ENCODE results near the gene UCK1.

Gene UCK1

DNA sequence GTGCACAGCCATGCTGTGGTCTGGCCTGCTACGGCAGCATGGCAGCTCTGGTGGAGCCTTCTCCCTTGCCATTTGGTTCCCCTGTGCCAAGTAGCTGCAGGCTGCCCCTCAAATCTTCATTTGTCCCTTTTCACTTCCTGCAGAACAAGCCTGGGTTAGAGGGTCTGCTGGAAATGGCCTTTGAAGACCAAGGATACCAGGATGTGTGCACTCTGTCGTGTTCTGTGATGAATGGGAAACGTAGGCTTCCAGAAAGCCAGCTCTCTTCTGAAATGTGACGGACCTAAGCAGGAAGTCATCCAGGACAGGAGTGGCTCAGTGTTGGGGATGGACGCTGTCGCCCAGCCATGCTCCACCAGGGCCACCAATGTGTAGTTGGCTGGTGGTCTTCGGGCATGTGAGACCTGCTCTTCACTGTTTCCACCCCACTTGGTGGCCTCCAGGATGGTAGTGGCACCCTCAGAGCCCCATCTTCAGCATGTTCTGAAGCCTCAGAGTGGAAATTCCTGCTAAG is 31.8 kb downstream of the UCK1 start:
- DNase-seq (ENCODE audit: low read depth in 2 of 2, low spot score in 1 of 2): no peak

DNA sequence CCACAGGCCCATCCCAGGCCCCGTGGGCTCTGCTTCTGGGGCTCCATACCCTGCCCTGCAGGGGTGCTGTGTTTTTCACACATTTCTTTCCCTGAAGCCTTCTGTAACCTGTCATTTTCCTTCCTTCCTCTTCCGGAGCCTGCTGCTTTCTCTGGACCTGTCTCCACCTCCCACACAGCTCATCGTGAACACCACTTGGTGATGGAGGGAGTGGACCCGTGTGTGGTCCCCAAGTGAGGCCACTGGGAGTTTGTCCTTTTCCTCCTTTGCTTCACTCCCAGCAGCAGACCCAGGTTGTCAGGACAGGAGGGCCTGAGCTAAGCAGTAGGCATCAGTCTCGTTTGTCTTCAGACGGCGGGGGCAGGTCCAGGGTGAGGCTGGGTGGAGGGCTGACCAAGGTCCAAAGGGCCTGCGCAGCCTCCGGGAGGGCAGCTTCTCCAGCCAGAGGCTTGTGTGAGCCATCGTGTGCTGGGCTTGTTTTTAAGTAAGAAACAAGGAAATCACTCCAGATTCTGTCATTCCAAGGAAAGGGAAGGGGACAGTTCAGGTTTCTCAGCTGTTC is 34.1 kb downstream of the UCK1 start:
- no peak for DNase-seq (ENCODE audit: low read depth in 2 of 2, low spot score in 1 of 2)

DNA sequence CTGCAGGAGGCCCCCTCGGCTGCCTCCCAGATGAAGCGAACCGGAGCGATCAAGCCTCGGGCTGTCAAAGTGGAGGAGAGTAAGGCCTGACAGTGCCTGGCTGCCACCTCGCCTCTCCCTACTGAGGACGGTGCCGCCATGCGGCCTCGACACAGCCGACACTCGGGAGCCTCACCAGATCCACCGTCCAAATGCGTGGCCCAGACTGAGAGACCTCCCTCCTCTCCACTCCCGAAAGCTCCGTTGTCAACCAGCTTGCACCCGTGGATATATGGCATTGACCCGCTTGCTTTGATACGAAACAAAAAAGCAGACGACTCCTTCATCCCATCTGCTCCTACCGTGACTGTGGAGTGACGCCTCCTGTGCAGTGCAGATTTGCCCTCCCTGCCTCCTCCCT is 35.3 kb downstream of the UCK1 start:
- DNase-seq (ENCODE audit: low read depth in 2 of 2, low spot score in 1 of 2): no peak

DNA sequence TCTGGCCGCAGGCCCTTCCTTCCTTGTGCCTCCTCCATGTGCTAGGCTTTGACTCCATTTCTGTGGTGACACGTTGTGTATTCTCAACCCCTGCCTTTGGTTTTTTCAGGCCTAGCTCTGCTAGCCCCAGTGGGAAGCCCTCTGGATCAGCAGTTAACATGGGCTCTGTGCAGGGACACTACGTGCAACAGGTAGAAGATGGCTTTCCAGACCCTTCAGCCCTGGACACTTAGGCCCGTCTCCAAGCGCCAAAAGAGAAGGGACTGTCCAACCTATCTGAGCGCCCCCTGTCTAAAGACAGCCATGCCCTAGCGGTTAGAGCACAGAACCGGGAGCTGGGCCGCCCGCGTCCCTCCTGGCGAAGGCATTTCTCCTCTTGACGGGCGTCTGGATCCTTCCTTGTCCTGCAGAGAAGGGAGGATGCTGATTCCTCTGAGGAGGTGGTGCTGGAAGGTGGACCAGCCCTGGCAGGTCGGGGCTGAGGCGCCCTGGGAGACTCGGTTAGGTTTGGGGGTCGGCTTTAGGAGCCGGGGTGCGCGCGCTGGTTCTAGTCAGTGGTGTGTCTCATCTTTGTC is 36.7 kb downstream of the UCK1 start:
- DNase-seq (ENCODE audit: low read depth in 2 of 2, low spot score in 1 of 2): no peak

DNA sequence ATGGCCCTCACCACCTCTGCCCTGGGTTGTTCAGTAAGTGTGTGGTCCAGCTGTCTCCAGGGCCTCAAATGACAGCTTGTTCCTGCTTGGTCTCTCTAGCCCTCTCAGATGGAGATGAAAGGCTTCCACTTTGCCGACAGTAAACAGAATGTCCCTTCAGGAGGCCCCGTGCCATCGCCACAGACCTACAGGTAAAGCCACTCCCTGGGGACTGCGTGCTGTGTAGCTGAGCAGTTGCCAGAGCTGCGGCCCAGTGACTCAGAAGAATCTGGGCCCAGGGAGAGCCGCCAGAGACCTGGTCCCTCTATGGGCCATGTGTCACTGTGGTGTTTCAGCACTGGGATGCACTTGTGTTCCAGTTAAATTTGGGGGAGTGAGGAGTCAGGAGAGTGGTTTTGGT is 39.0 kb downstream of the UCK1 start:
- no peak for DNase-seq (ENCODE audit: low read depth in 2 of 2, low spot score in 1 of 2)

GRCh38 chr9:131491001-131491710 is 39.9 kb downstream of the UCK1 start:
- no peak for DNase-seq (ENCODE audit: low read depth in 2 of 2, low spot score in 1 of 2)

DNA sequence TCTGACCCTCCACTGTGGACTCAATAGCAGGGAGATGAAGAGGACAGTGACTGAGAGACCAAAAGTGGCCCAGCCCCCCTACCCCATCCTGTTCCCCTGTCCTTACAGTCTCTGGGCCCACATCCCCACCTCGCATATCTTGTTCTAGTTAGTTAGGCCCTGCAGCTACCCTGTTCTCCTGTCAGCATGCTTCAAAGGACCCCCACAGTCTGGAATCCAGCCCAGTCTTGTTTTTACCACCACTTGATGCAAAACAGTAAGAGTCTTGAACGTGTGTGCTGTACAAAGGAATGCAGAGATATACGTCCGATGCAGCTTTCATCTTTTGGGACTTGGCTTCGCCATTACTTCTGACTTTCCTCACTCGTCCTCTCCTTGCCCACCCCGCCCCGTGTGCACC is 40.5 kb downstream of the UCK1 start:
- no peak for DNase-seq (ENCODE audit: low read depth in 2 of 2, low spot score in 1 of 2)

DNA sequence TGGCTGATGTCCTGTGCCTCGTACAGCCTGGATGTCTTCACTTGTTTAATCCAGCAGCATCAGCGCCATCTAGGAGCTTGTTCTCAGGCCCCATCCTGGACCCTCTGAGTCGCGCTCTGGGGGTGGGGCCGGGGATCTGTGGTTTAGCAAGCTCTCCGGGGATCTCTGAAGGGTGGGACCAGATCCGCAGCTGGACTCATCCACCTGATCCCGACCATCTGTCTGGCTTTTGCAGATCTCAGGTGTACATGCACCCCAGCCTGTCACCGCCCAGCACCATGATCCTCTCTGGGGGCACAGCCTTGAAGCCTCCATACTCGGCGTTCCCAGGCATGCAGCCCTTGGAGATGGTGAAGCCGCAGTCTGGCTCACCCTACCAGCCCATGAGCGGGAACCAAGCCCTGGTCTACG is 43.4 kb downstream of the UCK1 start:
- no peak for DNase-seq (ENCODE audit: low read depth in 2 of 2, low spot score in 1 of 2)

- no peak for DNase-seq (ENCODE audit: low read depth in 2 of 2, low spot score in 1 of 2)
Observed at GRCh38 chr9:131487001-131487400, 44.1 kb downstream of the UCK1 start.

- DNase-seq (ENCODE audit: low read depth in 2 of 2, low spot score in 1 of 2): no peak
Observed at GRCh38 chr9:131485728-131486422, 45.2 kb downstream of the UCK1 start.

GRCh38 chr9:131485206-131485605 is 45.9 kb downstream of the UCK1 start:
- DNase-seq (ENCODE audit: low read depth in 2 of 2, low spot score in 1 of 2): no peak

DNA sequence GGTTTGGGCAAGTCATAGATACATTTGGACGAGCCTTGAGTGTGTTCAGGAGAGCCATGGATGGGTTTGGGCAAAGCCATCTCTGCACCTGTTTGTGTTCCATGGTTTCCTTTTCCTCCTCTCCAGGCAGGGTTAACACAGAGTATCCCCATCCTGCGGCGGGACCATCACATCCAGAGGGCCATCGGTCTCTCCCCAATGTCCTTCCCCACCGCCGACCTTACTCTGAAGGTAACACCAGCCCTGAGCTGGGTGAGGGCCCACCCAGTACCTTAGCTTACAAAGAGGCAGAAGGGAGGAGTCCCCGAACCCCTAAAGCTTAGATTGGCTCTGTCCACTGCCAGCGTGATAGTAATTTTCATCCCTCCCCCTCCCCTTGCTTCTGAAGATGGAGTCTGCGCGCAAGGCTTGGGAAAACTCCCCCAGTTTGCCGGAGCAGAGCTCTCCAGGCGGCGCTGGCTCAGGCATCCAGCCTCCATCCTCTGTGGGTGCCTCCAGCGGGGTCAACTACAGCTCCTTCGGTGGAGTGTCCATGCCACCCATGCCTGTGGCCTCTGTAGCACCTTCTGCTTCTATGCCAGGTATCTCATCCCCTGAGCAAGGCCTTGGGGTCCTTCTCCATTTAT is 46.4 kb downstream of the UCK1 start:
- no peak for DNase-seq (ENCODE audit: low read depth in 2 of 2, low spot score in 1 of 2)

DNA sequence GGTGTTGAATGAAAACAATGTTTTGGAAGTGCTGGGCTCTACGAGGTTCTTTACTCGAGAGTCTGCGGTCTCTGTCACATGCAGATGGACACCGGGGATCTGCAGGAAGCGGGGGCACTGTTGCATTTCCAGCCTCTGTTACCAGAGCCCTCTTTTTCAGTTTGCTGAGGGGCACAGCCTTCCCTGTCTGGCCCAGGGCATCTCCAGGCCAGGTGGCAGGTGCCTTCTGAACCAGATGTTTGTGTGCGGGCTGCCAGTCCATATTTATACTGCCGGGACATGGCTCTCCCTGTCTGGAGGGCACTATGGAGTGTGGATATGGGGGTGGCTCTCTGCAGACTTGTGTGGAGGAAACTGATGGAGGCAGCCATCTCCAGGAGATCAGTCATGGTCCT is 47.0 kb downstream of the UCK1 start:
- no peak for DNase-seq (ENCODE audit: low read depth in 2 of 2, low spot score in 1 of 2)

GRCh38 chr9:131483319-131484050 is 47.6 kb downstream of the UCK1 start:
- no peak for DNase-seq (ENCODE audit: low read depth in 2 of 2, low spot score in 1 of 2)

GRCh38 chr9:131482343-131483006 is 48.6 kb downstream of the UCK1 start:
- no peak for DNase-seq (ENCODE audit: low read depth in 2 of 2, low spot score in 1 of 2)

DNA sequence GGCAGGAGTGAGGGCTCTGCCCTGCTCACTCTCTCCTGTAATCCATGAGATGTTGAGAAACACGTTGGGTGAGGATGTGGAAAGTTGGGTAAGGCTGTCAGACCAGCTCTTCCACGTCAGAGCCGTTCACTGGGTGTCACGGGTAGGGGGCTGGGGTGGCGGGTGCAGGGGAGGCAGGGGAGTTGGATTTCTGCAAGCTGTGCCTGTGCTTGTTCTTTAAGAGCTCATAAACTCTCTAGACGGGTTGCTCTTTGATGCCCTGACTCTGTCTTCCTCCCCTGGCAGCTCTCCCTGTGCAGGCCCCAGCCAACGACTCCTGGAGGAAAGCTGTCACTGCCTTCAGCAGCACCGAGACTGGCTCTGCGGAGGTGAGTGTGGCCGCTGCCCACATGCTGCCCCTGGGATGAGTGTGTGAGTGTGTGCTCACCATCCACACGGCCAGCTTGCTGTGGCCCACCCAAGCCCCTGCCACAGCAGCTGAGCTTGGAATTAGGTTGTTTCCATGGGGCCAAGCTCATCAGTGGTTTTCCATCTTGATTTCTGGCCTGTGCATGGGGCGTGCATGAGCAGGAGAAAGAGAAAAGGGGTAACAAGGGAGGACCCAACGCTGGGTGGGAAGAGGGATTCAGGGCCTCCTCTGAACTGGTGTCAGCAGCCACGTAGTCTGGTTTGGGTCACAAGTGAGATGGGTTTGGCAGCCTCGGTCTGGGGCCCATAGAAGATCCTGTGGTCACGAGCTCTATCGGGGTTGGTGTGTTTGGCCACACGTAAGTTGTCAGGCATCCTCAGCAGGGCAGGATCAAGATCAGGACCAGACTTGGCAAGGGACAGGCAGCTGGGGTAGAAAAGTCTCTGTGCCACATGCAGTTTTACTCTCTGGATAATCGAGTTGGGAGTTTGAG is 49.4 kb downstream of the UCK1 start:
- no peak for DNase-seq (ENCODE audit: low read depth in 2 of 2, low spot score in 1 of 2)

DNA sequence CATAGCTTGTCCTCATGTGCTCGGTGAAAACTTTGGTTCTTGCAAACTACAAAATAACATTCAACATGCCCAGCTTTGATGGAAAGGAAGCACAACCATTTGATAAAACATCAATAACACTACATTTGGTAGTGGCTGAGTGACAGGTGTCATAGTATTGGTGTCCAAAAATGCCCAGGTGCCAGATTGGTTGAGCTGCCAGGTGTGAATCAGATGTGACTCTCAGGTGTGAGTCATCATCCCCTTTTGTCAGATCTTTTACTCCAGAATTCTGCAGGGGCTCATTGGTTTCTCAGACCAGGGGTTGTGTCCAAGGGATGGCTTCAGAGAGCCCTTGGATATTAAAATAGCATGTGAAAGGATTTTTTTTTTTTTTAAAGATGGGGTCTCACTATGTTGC is 50.8 kb downstream of the UCK1 start:
- DNase-seq (ENCODE audit: low read depth in 2 of 2, low spot score in 1 of 2): no peak

- no peak for DNase-seq (ENCODE audit: low read depth in 2 of 2, low spot score in 1 of 2)
Observed at GRCh38 chr9:131478911-131479310, 52.2 kb downstream of the UCK1 start.

GRCh38 chr9:131478421-131478868 is 52.6 kb downstream of the UCK1 start:
- DNase-seq (ENCODE audit: low read depth in 2 of 2, low spot score in 1 of 2): peak; percentile 22 to 31
